ENCODE results near the gene SSUH2. TPM values are rescaled to one million over a fixed set of nuclear protein-coding genes. Genes with fewer than 3 reads are reported as not detected.

The SSUH2 gene
- total RNA-seq, 4 donors from 2014 or later = 0.42 to 0.44 TPM; not detected in 2

- WGBS, 2 donors = 75 to 77% methylated on average over 5 of the region's 5 CpGs
- H3K36me3 ChIP-seq = peaks cover 0 to 8% (median 0%) of the 10 kb centered on the region in 3 donors
- H3K27ac ChIP-seq = no peak overlapping the region
Measured at GRCh38 chr3:8576841-8577571, 67.6 kb downstream of the SSUH2 start.

GRCh38 chr3:8576436-8576835 is 68.2 kb downstream of the SSUH2 start:
- H3K27ac ChIP-seq = no peak overlapping the region
- no peak for DNase-seq (ENCODE audit: low spot score in 2 of 2)

More at GRCh38 chr3:8576841-8577571, 67.6 kb downstream of the SSUH2 start:
- Histone ChIP-seq H3K27me3 (no peaks in the 10 kb centered on the region), H3K4me3 (no peak overlapping the region), H3K4me1 (peaks cover 0 to 15% (median 1%) of the 10 kb centered on the region in 4 donors), H3K9me3 (peaks cover 0 to 14% (median 0%) of the 10 kb centered on the region in 4 donors)
- DNase-seq (ENCODE audit: low spot score in 2 of 2) = no peak
- TF ChIP-seq EP300 (IDR thresholded peaks at IDR 0.05) = no peak
- TF ChIP-seq, protein P1, sequence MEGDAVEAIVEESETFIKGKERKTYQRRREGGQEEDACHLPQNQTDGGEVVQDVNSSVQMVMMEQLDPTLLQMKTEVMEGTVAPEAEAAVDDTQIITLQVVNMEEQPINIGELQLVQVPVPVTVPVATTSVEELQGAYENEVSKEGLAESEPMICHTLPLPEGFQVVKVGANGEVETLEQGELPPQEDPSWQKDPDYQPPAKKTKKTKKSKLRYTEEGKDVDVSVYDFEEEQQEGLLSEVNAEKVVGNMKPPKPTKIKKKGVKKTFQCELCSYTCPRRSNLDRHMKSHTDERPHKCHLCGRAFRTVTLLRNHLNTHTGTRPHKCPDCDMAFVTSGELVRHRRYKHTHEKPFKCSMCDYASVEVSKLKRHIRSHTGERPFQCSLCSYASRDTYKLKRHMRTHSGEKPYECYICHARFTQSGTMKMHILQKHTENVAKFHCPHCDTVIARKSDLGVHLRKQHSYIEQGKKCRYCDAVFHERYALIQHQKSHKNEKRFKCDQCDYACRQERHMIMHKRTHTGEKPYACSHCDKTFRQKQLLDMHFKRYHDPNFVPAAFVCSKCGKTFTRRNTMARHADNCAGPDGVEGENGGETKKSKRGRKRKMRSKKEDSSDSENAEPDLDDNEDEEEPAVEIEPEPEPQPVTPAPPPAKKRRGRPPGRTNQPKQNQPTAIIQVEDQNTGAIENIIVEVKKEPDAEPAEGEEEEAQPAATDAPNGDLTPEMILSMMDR (IDR thresholded peaks at IDR 0.05) = no peak
- TF ChIP-seq POLR2A (IDR thresholded peaks at IDR 0.05) = no peak

DNA sequence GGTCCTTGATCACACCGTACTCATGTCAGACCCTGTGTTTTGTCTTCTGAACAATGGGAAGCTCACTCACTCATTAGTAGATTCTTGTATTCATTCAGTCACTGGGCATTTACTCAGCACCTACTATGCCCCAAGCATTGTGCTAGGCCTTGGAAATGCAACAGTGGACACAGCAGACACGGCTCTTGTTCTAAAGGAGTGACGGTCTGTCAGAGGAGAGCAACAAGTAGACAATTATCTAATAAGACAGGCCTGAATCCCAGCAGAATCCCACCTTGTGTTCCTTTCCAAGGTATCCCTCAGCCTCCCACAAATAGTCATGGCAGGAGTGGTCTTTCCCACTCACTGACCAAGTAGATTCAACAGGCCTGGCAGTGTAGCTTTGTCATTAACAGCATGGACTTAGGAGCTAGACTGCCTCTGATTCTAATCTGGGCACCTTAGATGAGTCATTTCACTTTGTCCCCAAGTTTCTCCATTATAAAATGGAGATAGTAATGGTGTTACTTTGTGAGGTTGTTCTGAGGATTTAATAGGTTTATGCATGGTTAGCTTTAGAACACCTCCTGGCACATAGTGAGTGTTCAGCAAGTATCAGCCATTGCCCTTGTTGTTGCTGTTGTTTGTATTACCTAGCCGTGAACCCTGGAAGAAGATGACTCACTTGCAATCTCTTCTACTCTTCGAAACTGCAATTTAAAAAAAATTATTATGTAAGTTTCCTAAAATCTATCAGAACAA is 69.1 kb downstream of the SSUH2 start:
- 86 to 89% methylated on average over 5 of the region's 5 CpGs for WGBS, 2 donors
- H3K4me3 ChIP-seq = no peak overlapping the region
- H3K9me3 ChIP-seq = peaks cover 0 to 14% (median 0%) of the 10 kb centered on the region in 4 donors
- no peak for DNase-seq (ENCODE audit: low spot score in 2 of 2)
- peaks cover 0 to 21% (median 6%) of the 10 kb centered on the region in 4 donors for H3K4me1 ChIP-seq
- peaks cover 0 to 8% (median 0%) of the 10 kb centered on the region in 3 donors for H3K36me3 ChIP-seq
- no peak overlapping the region for H3K27ac ChIP-seq
- TF ChIP-seq EP300 (IDR thresholded peaks at IDR 0.05) (no peak), POLR2A (IDR thresholded peaks at IDR 0.05) (no peak)
- TF ChIP-seq, protein P1 (IDR thresholded peaks at IDR 0.05) = no peak
- no peaks in the 10 kb centered on the region for H3K27me3 ChIP-seq

More at GRCh38 chr3:8576436-8576835, 68.2 kb downstream of the SSUH2 start:
- WGBS, 2 donors = 90 to 97% methylated on average over 6 of the region's 6 CpGs
- peaks cover 0 to 8% (median 0%) of the 10 kb centered on the region in 3 donors for H3K36me3 ChIP-seq
- TF ChIP-seq POLR2A (IDR thresholded peaks at IDR 0.05) (no peak), EP300 (IDR thresholded peaks at IDR 0.05) (no peak)
- TF ChIP-seq, protein P1 (IDR thresholded peaks at IDR 0.05) = no peak
- H3K4me1 ChIP-seq = peaks cover 0 to 18% (median 4%) of the 10 kb centered on the region in 4 donors
- H3K4me3 ChIP-seq = no peak overlapping the region
- H3K9me3 ChIP-seq = peaks cover 0 to 14% (median 0%) of the 10 kb centered on the region in 4 donors
- no peaks in the 10 kb centered on the region for H3K27me3 ChIP-seq

- no peak overlapping the region for H3K27ac ChIP-seq
- H3K36me3 ChIP-seq = peaks cover 0 to 12% (median 0%) of the 10 kb centered on the region in 3 donors
- DNase-seq (ENCODE audit: low spot score in 2 of 2) = no peak
- H3K9me3 ChIP-seq = peaks cover 0 to 14% (median 0%) of the 10 kb centered on the region in 4 donors
- peaks cover 0 to 21% (median 6%) of the 10 kb centered on the region in 4 donors for H3K4me1 ChIP-seq
- TF ChIP-seq POLR2A (IDR thresholded peaks at IDR 0.05) (no peak), EP300 (IDR thresholded peaks at IDR 0.05) (no peak)
- TF ChIP-seq, protein P1 (IDR thresholded peaks at IDR 0.05) = no peak
- no peak overlapping the region for H3K4me3 ChIP-seq
- 74 to 80% methylated on average over 5 of the region's 5 CpGs for WGBS, 2 donors
- no peaks in the 10 kb centered on the region for H3K27me3 ChIP-seq
Measured at GRCh38 chr3:8574670-8575322, 69.8 kb downstream of the SSUH2 start.

Measured in tibial nerve (tissue), 4 donors.